Endothelial cell (in vitro differentiated cells): Measurements from ENCODE around the gene C11orf21. TPM values are rescaled to one million over a fixed set of nuclear protein-coding genes. Genes with fewer than 3 reads are reported as not detected.
"Not testable (repeated sequence)": the region's sequence is repeated elsewhere in the genome, so short reads cannot be mapped to it uniquely, and the experiment has no call there.

Experiments used
- DNase-seq: peaks from one replicate; pipeline ENCODE4 v3.0.0; 2021; ENCODE audit warnings: low spot score
- H3K27ac Mint-ChIP-seq: one replicate; pipeline ENCODE4 v1.8.0; 2021; ENCODE audit warnings: mixed read lengths, inconsistent platforms; ENCODE audit not compliant: unreplicated experiment
- H3K27me3 Mint-ChIP-seq: one replicate; pipeline ENCODE4 v1.8.0; 2021; ENCODE audit warnings: mild to moderate bottlenecking, moderate library complexity, mixed read lengths, inconsistent platforms; ENCODE audit not compliant: unreplicated experiment
- H3K36me3 Mint-ChIP-seq: one replicate; pipeline ENCODE4 v1.8.0; 2021; ENCODE audit warnings: mild to moderate bottlenecking, low read depth, mixed read lengths, inconsistent platforms; ENCODE audit not compliant: unreplicated experiment
- H3K4me1 Mint-ChIP-seq: one replicate; pipeline ENCODE4 v1.8.0; 2021; ENCODE audit warnings: mild to moderate bottlenecking, mixed read lengths, inconsistent platforms; ENCODE audit not compliant: unreplicated experiment
- H3K4me3 Mint-ChIP-seq: one replicate; pipeline ENCODE4 v1.8.0; 2021; ENCODE audit warnings: mild to moderate bottlenecking, mixed read lengths, inconsistent platforms; ENCODE audit not compliant: unreplicated experiment
- H3K9me3 Mint-ChIP-seq: one replicate; pipeline ENCODE4 v1.8.0; 2021; ENCODE audit warnings: mixed read lengths, inconsistent platforms; ENCODE audit not compliant: unreplicated experiment
- total RNA-seq: library from RNA; stranded (reverse); fragmentation: NEBNext Ultra II Directional; extraction: Animal tissue kit (Norgen Biotek cat#: 25700); gene quantifications from one replicate; pipeline ENCODE4 v1.2.1, GENCODE V29; 2021; ENCODE audit not compliant: unreplicated experiment
- TF ChIP-seq, protein P1 (sequence below): fragments of 200-600 bp; sonication (generic); IDR thresholded peaks from one replicate; pipeline ENCODE4 v1.5.0; 2021; ENCODE audit warnings: antibody characterized with exemption; ENCODE audit not compliant: unreplicated experiment

C11orf21 gene
- total RNA-seq, 1 donor from 2014 or later: 0.13 TPM

DNA sequence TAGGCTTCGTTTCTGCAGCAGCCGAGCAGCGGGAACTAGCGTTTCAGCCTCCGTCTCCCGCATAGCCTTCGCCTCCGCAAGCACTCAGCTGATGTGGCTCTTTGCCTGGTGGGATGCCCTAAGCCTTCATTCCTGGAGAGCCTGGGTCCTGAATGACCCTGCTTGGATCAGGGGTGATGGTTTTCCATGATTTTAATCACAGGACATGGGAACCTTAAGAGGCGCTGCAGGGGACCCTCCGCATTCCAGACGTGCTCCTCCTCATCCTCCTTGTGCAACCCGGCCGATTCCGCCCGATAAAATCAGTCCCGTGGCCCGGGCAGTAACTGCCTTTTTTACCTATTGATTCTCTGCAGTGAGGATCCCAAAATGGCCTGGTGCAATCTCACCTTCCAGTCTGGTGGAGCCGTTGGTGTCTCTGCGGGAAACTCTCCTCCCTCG, 8.2 kb downstream of the C11orf21 start:
- Mint-ChIP-seq H3K36me3 (no peaks in the 10 kb centered on the region), H3K27me3 (peaks cover 14% of the 10 kb centered on the region), H3K4me3 (no peak overlapping the region), H3K27ac (no peak overlapping the region), H3K9me3 (no peaks in the 10 kb centered on the region), H3K4me1 (peaks cover 9% of the 10 kb centered on the region)
- DNase-seq: peak; percentile 3
- TF ChIP-seq, protein P1, sequence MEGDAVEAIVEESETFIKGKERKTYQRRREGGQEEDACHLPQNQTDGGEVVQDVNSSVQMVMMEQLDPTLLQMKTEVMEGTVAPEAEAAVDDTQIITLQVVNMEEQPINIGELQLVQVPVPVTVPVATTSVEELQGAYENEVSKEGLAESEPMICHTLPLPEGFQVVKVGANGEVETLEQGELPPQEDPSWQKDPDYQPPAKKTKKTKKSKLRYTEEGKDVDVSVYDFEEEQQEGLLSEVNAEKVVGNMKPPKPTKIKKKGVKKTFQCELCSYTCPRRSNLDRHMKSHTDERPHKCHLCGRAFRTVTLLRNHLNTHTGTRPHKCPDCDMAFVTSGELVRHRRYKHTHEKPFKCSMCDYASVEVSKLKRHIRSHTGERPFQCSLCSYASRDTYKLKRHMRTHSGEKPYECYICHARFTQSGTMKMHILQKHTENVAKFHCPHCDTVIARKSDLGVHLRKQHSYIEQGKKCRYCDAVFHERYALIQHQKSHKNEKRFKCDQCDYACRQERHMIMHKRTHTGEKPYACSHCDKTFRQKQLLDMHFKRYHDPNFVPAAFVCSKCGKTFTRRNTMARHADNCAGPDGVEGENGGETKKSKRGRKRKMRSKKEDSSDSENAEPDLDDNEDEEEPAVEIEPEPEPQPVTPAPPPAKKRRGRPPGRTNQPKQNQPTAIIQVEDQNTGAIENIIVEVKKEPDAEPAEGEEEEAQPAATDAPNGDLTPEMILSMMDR: no peak

DNA sequence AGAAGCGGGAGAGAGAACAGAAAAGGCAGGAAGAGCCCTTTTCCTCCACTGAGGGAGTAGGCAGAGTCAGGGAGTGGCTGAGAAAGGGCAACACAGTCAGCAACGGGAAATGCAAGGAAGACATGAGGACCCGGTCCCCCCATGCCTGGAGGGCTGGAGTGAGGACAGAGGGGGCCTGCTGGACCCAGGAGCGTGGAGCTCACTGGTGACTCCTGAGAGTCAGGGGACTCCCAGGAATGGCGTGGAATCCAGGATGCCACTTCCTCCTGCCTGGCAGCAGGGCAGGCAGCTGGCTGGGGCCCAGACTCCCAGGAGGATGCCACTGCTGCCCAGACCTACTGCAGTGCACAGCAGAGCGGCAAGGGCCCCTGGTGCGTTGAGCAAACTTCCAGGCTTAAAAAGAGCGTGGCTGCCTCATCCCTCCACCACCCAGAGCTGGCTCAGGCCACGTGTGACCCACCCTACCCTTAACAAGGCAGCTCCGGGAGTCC, 11.3 kb downstream of the C11orf21 start:
- Mint-ChIP-seq H3K9me3 (no peaks in the 10 kb centered on the region), H3K27ac (no peak overlapping the region), H3K27me3 (peaks cover 13% of the 10 kb centered on the region), H3K4me1 (peaks cover 9% of the 10 kb centered on the region), H3K4me3 (no peak overlapping the region), H3K36me3 (no peaks in the 10 kb centered on the region)
- TF ChIP-seq, protein P1: no peak
- peak; percentile 4 for DNase-seq

DNA sequence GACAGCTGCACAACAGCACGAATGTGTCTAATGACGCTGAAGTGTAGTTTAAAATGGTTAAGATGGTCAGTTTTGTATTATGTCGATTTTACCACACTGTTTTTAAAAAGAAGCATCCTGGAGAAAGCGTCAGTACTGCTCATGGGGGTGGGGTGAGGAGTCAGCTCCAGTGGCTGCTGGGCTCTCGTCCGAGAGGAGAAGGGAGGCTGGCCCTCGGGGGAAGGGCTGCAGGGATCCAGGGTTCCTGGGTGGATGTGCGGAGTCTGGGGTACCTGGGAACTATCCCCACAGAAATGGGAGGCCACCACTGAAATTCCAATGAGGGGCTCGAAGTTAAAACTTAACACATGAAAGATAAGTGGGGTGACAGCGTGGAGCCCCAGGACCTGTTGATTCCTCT, 11.9 kb downstream of the C11orf21 start:
- H3K27ac Mint-ChIP-seq: no peak overlapping the region
- peaks cover 9% of the 10 kb centered on the region for H3K4me1 Mint-ChIP-seq
- peak overlapping the region; percentile 3 for H3K4me3 Mint-ChIP-seq
- peaks cover 13% of the 10 kb centered on the region for H3K27me3 Mint-ChIP-seq
- H3K9me3 Mint-ChIP-seq: no peaks in the 10 kb centered on the region
- DNase-seq: no peak
- H3K36me3 Mint-ChIP-seq: no peaks in the 10 kb centered on the region
- TF ChIP-seq, protein P1: no peak

GRCh38 chr11:2289350-2289749, 12.4 kb downstream of the C11orf21 start:
- no peak overlapping the region for H3K27ac Mint-ChIP-seq
- TF ChIP-seq, protein P1: no peak
- no peaks in the 10 kb centered on the region for H3K36me3 Mint-ChIP-seq
- peak overlapping the region; percentile 3 for H3K4me3 Mint-ChIP-seq
- peaks cover 13% of the 10 kb centered on the region for H3K27me3 Mint-ChIP-seq
- peaks cover 9% of the 10 kb centered on the region for H3K4me1 Mint-ChIP-seq
- DNase-seq: no peak
- no peaks in the 10 kb centered on the region for H3K9me3 Mint-ChIP-seq

GRCh38 chr11:2287091-2287490, 14.6 kb downstream of the C11orf21 start:
- Mint-ChIP-seq H3K27ac (no peak overlapping the region), H3K9me3 (no peaks in the 10 kb centered on the region), H3K4me1 (peaks cover 9% of the 10 kb centered on the region), H3K4me3 (no peak overlapping the region), H3K27me3 (peaks cover 6% of the 10 kb centered on the region), H3K36me3 (no peaks in the 10 kb centered on the region)
- DNase-seq: peak; percentile 2
- TF ChIP-seq, protein P1: no peak

GRCh38 chr11:2286350-2286749, 15.4 kb downstream of the C11orf21 start:
- DNase-seq, H3K27me3 Mint-ChIP-seq, H3K36me3 Mint-ChIP-seq, H3K9me3 Mint-ChIP-seq, H3K27ac Mint-ChIP-seq, H3K4me1 Mint-ChIP-seq, H3K4me3 Mint-ChIP-seq: not testable (repeated sequence)
